Activated T-helper 1 cell treated with anti-CD3 and anti-CD28 coated beads, Interleukin-12 subunit alpha, Interleukin-12 subunit beta, Interleukin-2, Interleukin-4 antibody, amounts not matched to agents 30 ng/mL and 10 ng/mL and 1 ng/mL, durations not matched to agents 14 hours and 24 hours and 36 hours (primary cell): ENCODE measurements around the gene LHFPL5. TPM values are rescaled to one million over a fixed set of nuclear protein-coding genes. Genes with fewer than 3 reads are reported as not detected.

Source experiments
- DNase-seq: peaks from one replicate; pipeline ENCODE4 v3.0.0; 2021; ENCODE audit warnings: low spot score
- H3K27ac Mint-ChIP-seq: one replicate; pipeline ENCODE4 v1.8.0; 2021; ENCODE audit warnings: mild to moderate bottlenecking, mixed read lengths
- H3K27me3 Mint-ChIP-seq: one replicate; pipeline ENCODE4 v1.8.0; 2022; ENCODE audit warnings: mild to moderate bottlenecking, moderate library complexity, mixed read lengths; ENCODE audit not compliant: insufficient read depth
- H3K36me3 Mint-ChIP-seq: one replicate; pipeline ENCODE4 v1.8.0; 2021; ENCODE audit warnings: low read depth, mixed read lengths
- H3K4me1 Mint-ChIP-seq: one replicate; pipeline ENCODE4 v1.8.0; 2021; ENCODE audit warnings: low read depth, mixed read lengths
- H3K4me3 Mint-ChIP-seq: one replicate; pipeline ENCODE4 v1.8.0; 2021; ENCODE audit warnings: mild to moderate bottlenecking, moderate library complexity, mixed read lengths
- H3K9me3 Mint-ChIP-seq: one replicate; pipeline ENCODE4 v1.8.0; 2021; ENCODE audit warnings: mixed read lengths
- intact Hi-C: fragments of 100-400 bp; cut with micrococcal nuclease; formaldehyde crosslinking; loops from one replicate; pipeline ENCODE4 v1.15.1; 2024
- total RNA-seq: library from RNA; stranded (reverse); gene quantifications from 2 replicates; pipeline ENCODE4 v1.2.3, GENCODE V29; 2022

The LHFPL5 gene
- total RNA-seq, 1 donor from 2014 or later: not detected

GRCh38 chr6:35781290-35781689 is 23.9 kb upstream of the LHFPL5 start:
- no peak for DNase-seq
- intact Hi-C loops: no loop called here

GRCh38 chr6:35782424-35782823 is 22.7 kb upstream of the LHFPL5 start:
- no peak for DNase-seq
- Mint-ChIP-seq H3K27me3 (peaks cover 22% of the 10 kb centered on the region), H3K4me1 (no peaks in the 10 kb centered on the region), H3K9me3 (no peaks in the 10 kb centered on the region), H3K27ac (no peak overlapping the region), H3K36me3 (no peaks in the 10 kb centered on the region), H3K4me3 (no peak overlapping the region)
- intact Hi-C loops: no loop called here

More at GRCh38 chr6:35781290-35781689, 23.9 kb upstream of the LHFPL5 start:
- H3K27me3 Mint-ChIP-seq: peaks cover 20% of the 10 kb centered on the region
- no peak overlapping the region for H3K27ac Mint-ChIP-seq
- H3K9me3 Mint-ChIP-seq: no peaks in the 10 kb centered on the region
- no peak overlapping the region for H3K4me3 Mint-ChIP-seq
- no peaks in the 10 kb centered on the region for H3K4me1 Mint-ChIP-seq
- H3K36me3 Mint-ChIP-seq: no peaks in the 10 kb centered on the region

GRCh38 chr6:35784200-35784599 is 21.0 kb upstream of the LHFPL5 start:
- peaks cover 22% of the 10 kb centered on the region for H3K27me3 Mint-ChIP-seq
- DNase-seq: no peak
- no peaks in the 10 kb centered on the region for H3K4me1 Mint-ChIP-seq

GRCh38 chr6:35786272-35786671 is 18.9 kb upstream of the LHFPL5 start:
- no peaks in the 10 kb centered on the region for H3K36me3 Mint-ChIP-seq
- DNase-seq: no peak
- H3K4me3 Mint-ChIP-seq: no peak overlapping the region
- peaks cover 24% of the 10 kb centered on the region for H3K27me3 Mint-ChIP-seq
- H3K27ac Mint-ChIP-seq: no peak overlapping the region
- no peaks in the 10 kb centered on the region for H3K4me1 Mint-ChIP-seq
- intact Hi-C loops: no loop called here
- H3K9me3 Mint-ChIP-seq: no peaks in the 10 kb centered on the region

More at GRCh38 chr6:35784200-35784599, 21.0 kb upstream of the LHFPL5 start:
- Mint-ChIP-seq H3K27ac (no peak overlapping the region), H3K9me3 (no peaks in the 10 kb centered on the region), H3K36me3 (no peaks in the 10 kb centered on the region), H3K4me3 (no peak overlapping the region)
- intact Hi-C loops: no loop called here

DNA sequence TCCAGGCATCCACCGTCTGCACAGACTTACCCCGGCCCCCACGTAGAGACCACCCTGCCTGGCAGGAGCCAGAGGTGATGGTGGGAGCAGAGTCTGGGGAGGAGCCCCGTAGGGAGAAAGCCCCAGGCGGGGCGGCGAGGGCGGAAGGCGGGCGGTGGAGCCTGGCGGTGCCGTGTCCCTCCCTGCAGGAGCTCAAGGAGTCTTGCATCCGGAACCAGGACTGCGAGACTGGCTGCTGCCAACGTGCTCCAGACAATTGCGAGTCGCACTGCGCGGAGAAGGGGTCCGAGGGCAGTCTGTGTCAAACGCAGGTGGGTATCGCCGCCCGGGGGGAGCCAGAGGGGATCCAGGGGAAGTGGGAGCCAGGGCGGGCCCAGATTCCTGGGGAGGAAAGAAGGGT is 18.3 kb upstream of the LHFPL5 start:
- Mint-ChIP-seq H3K36me3 (no peaks in the 10 kb centered on the region), H3K27ac (no peak overlapping the region), H3K4me1 (no peaks in the 10 kb centered on the region), H3K9me3 (no peaks in the 10 kb centered on the region), H3K27me3 (peaks cover 24% of the 10 kb centered on the region), H3K4me3 (no peak overlapping the region)
- no peak for DNase-seq
- intact Hi-C loops: no loop called here

DNA sequence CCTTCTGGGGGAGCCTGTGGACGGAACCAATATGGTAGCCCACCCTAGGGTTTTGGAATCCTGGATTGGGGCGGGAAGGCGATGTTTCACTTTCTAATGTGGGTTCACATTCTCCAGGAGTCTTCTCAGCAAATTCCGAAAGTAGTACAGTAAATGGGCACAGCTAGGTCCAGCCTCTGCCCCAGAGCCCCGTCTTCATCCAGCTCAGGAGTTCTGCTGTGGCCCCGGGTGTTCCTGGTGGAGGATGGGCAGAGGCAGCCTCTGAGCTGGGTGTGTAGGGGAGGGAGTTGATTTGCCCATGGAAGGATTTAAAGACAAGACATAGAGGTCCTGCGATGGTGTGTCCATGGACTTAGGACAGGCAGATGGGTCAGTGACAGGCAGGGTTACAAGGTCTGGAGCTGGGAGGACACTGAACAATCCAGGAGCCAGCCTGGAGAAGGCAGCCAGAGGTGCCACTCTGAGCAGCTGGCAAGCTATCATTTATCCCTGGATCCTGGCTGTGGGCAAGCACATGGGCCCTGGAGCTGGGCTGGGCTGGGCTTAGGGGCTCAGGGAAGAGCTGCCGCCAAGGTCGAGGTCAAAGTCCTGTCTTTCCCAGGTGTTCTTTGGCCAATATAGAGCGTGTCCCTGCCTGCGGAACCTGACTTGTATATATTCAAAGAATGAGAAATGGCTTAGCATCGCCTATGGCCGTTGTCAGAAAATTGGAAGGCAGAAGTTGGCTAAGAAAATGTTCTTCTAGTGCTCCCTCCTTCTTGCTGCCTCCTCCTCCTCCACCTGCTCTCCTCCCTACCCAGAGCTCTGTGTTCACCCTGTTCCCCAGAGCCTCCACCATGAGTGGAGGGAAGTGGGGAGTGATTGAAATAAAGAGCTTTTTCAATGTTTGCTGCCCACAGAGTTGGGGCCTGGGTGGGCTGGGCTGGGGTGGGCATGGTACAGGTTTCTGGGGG is 17.6 kb upstream of the LHFPL5 start:
- DNase-seq: no peak
- H3K4me1 Mint-ChIP-seq: no peaks in the 10 kb centered on the region
- peaks cover 24% of the 10 kb centered on the region for H3K27me3 Mint-ChIP-seq
- H3K27ac Mint-ChIP-seq: no peak overlapping the region
- H3K9me3 Mint-ChIP-seq: no peaks in the 10 kb centered on the region
- no peak overlapping the region for H3K4me3 Mint-ChIP-seq
- H3K36me3 Mint-ChIP-seq: no peaks in the 10 kb centered on the region
- intact Hi-C loops: no loop called here

DNA sequence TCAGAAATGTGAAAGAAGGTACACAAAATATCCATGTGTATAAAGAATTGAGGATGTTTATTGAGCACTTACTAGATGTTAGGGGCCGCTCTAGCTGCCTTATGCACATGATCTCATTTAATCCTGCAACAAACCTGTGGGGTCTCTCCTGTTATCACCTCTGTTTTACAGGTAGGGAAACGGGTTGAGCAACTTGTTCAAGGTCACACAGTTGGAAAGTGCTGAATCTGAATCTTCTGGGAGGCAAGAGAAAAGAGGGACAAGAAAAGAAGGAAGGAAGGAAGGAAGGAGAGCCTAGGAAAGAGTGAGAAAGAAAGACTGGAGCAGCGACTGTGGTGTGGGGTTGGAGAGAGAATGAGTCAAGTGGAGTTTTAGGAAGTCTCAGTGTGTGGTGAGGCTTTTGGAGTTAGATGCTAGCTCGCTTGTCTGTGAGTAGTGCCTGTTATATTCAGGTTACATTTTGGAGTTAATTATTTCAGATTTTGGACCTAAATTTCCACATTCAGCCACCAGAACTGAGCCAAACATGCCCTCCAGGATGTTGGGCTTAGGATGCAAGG is 16.6 kb upstream of the LHFPL5 start:
- no peak for DNase-seq
- no peaks in the 10 kb centered on the region for H3K4me1 Mint-ChIP-seq
- no peaks in the 10 kb centered on the region for H3K9me3 Mint-ChIP-seq
- H3K27me3 Mint-ChIP-seq: peaks cover 24% of the 10 kb centered on the region
- H3K36me3 Mint-ChIP-seq: no peaks in the 10 kb centered on the region
- intact Hi-C loops: no loop called here
- no peak overlapping the region for H3K4me3 Mint-ChIP-seq
- H3K27ac Mint-ChIP-seq: no peak overlapping the region

DNA sequence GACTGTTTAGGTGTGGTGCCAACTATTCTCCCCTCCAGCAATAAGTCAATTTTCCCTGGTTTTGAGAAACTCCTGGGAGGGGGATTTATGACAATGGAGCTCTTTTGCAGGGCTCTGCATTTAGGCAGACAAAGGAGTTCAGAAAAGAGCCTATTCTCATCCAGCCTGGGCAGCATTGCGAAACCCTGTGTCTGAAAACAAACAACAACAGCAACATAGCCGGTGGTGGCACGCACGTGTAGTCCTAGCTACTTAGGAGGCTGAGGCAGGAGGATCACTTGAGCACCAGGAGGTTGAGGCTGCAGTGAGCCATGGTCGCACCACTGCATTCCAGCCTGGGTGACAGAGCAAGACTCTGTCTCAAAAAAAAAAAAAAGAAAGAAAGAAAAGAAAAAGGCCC is 14.5 kb upstream of the LHFPL5 start:
- intact Hi-C loops: no loop called here
- no peak overlapping the region for H3K27ac Mint-ChIP-seq
- no peaks in the 10 kb centered on the region for H3K36me3 Mint-ChIP-seq
- H3K27me3 Mint-ChIP-seq: peaks cover 18% of the 10 kb centered on the region
- DNase-seq: no peak
- H3K9me3 Mint-ChIP-seq: no peaks in the 10 kb centered on the region
- H3K4me1 Mint-ChIP-seq: no peaks in the 10 kb centered on the region
- no peak overlapping the region for H3K4me3 Mint-ChIP-seq

- Mint-ChIP-seq H3K27me3 (peaks cover 7% of the 10 kb centered on the region), H3K4me1 (no peaks in the 10 kb centered on the region), H3K27ac (no peak overlapping the region), H3K36me3 (no peaks in the 10 kb centered on the region), H3K4me3 (no peak overlapping the region), H3K9me3 (no peaks in the 10 kb centered on the region)
- intact Hi-C loops: no loop called here
- DNase-seq: no peak
Measured at GRCh38 chr6:35794536-35795452, 10.4 kb upstream of the LHFPL5 start.

- Mint-ChIP-seq H3K9me3 (no peaks in the 10 kb centered on the region), H3K27me3 (peaks cover 7% of the 10 kb centered on the region), H3K27ac (no peak overlapping the region), H3K4me3 (no peak overlapping the region), H3K36me3 (no peaks in the 10 kb centered on the region), H3K4me1 (no peaks in the 10 kb centered on the region)
- intact Hi-C loops: no loop called here
- DNase-seq: no peak
Measured at GRCh38 chr6:35795453-35796071, 9.6 kb upstream of the LHFPL5 start.

DNA sequence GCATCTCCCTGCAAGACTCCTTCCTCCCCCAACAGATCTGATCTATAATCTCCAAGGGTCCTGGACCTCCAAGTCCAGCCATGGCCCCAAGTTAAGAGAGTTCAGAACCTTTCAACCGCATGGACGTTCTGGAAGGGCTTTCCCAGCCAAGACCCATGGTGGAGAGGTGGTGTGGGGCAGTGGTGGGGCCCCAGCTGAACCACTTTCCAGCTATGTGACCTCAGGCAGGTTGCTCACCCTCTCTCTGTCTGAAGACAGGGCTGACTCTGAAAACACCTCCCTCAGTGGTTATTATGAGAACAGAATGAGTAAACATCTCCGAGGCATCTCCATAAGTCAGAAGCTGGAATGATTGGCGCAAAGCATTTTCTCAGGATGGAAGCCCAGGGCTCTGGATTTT is 8.9 kb upstream of the LHFPL5 start:
- no peak for DNase-seq
- H3K4me3 Mint-ChIP-seq: no peak overlapping the region
- no peaks in the 10 kb centered on the region for H3K9me3 Mint-ChIP-seq
- no peaks in the 10 kb centered on the region for H3K4me1 Mint-ChIP-seq
- H3K27me3 Mint-ChIP-seq: peaks cover 7% of the 10 kb centered on the region
- no peaks in the 10 kb centered on the region for H3K36me3 Mint-ChIP-seq
- intact Hi-C loops: no loop called here
- no peak overlapping the region for H3K27ac Mint-ChIP-seq

DNA sequence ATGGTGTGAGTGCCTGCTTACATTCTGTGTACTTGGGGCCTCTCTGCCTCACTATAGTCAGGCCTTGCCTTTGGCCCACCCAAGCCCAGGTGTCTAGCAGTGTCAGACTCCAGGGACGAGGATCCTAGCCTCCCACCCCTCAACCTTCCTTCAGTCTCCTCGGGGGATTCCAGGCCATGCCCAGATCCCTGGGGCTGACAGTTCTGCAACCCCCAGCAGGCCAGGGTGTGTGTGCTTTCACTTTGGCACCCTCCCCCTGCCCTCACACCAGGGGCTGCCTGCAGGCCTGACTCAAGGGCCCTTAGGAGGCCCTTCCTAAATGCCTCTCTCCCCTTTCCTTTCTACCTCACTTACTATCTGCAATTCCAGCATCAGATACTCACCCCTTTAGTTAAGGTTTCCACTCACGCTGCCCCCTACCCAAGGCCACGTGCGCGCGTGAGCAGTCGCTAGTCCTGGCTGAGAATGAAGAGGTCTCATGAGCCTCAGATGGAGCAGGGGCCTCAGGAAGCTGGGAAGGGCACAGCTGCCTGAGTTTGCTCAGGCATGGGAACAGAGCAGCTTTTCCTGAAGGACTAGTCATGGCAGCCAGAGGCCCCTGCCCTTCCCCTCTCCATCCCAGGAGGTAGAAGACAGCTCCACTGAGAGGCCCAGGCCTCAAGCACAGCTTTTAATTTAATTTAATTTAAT is 7.2 kb upstream of the LHFPL5 start:
- intact Hi-C loops: no loop called here
- Mint-ChIP-seq H3K4me3 (no peak overlapping the region), H3K4me1 (no peaks in the 10 kb centered on the region), H3K27me3 (peaks cover 7% of the 10 kb centered on the region), H3K36me3 (no peaks in the 10 kb centered on the region), H3K9me3 (no peaks in the 10 kb centered on the region), H3K27ac (no peak overlapping the region)
- DNase-seq: no peak
